Ammon's horn (tissue), 1 donor: ENCODE data around the gene KIAA0753.
"Not testable (repeated sequence)": the region's sequence is repeated elsewhere in the genome, so short reads cannot be mapped to it uniquely, and the experiment has no call there.

Experiments
- DNase-seq: peaks from one replicate; pipeline ENCODE4 v3.0.0-alpha.2; 2016; ENCODE audit warnings: low spot score

Gene KIAA0753

DNA sequence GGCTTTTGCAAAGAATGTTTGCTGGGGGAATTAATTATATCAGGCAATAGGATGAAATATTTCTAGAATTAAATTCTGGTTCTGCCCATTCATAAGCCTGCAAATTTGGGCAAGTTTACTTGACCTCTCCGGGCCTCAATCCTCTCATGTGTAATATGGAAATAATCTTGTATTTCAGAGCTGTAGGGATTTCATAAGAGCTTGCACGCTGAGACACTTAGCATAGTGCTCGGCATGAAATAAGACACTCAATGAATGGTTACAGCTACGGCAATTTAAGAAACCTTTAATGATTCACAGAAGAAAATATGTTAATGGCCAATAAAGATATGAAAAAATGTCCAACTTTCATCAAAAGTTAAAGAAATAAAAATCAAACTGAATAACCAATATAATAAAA, 43.6 kb downstream of the KIAA0753 start:
- no peak for DNase-seq

DNA sequence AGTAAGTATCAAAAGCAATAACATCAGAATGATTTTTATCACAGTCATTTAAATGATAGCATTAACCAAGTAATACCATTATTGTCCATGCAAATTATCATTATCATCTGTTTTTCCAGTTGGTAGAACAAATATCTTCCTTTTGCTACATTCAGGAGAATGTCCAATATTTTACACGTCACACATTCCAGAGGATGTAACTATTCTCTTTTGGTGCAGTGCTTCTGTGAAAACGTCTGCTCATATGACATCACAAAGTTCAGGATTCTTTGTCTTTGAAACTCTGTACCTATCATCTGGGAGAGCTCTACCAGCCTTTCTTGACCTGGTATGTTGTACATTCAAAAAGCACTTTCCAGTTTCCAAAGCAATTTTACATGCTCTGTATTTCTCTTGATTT, 44.0 kb downstream of the KIAA0753 start:
- no peak for DNase-seq

DNA sequence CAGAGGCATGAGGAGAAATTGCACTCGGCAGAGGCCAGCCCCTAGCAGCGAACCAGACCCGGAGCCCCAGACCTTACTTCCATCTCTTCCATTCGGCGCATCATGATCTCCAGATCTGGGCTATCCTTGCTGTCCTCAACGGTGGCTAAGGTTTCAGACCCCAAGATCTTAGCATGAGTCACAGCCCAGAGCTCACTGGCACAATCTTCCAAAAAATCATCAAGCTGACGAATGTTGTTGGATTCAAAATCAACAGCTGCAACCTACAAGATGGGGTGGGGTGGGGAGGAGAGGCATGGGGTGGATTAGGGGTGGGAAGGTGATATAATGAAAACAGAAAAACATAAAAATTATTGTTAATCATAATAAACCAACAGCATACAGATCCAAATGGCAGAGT, 44.4 kb downstream of the KIAA0753 start:
- no peak for DNase-seq

DNA sequence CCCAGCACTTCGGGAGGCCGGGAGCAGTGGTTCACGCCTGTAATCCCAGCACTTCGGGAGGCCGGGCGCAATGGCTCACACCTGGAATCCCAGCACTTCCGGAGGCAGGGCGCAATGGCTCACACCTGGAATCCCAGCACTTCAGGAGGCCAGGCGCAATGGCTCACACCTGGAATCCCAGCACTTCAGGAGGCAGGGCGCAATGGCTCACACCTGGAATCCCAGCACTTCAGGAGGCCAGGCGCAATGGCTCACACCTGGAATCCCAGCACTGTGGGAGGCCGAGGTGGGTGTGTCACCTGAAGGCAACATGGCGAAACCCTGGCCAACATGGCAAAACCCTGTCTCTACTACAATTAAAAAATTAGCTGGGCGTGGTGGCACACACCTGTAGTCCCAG, 47.1 kb downstream of the KIAA0753 start:
- not testable (repeated sequence) for DNase-seq

DNA sequence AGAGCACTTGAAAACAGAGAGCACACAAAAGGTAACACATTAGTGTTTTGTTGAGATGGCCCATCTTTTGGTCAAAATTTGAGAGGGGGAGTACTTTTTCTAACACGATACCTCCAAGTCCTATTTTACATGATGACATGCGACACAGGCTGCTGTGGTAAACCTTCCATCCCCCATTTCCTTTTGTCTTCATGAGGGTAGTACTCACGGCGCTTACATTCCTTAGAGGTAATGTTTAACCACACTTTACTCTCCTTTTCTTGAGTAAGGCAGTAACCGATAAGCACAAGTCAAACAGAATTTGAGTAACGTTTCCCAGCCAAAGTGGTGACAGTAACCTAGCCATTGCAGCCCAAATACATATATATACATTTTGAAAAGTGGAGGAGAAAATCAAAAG, 48.3 kb downstream of the KIAA0753 start:
- no peak for DNase-seq

DNA sequence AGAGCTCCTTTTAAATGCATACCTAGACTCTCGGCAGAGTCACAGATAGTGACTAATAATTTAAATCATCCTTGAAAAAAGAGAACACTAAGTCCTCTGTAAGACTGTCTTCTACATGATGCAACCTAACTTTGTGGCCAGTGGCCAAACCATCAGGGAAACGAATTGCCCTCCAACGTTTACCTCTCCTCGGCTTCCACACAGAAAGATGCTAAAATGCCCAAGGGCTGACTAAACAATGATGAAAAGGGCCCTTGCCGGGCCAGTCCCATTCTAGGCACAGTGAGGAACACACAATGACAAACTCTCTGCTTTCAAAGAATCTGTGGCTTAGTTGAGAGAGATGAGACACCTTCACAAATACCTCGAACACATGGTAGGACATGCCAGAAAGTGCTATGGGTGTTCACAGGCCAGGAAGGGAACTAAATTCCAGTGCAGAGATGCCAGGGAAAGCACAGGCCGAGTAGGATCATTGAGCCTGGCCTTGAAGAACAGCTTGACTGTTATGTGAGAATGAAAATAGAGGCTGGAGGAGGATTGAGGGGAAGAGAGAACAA, 48.8 kb downstream of the KIAA0753 start:
- DNase-seq: no peak

DNA sequence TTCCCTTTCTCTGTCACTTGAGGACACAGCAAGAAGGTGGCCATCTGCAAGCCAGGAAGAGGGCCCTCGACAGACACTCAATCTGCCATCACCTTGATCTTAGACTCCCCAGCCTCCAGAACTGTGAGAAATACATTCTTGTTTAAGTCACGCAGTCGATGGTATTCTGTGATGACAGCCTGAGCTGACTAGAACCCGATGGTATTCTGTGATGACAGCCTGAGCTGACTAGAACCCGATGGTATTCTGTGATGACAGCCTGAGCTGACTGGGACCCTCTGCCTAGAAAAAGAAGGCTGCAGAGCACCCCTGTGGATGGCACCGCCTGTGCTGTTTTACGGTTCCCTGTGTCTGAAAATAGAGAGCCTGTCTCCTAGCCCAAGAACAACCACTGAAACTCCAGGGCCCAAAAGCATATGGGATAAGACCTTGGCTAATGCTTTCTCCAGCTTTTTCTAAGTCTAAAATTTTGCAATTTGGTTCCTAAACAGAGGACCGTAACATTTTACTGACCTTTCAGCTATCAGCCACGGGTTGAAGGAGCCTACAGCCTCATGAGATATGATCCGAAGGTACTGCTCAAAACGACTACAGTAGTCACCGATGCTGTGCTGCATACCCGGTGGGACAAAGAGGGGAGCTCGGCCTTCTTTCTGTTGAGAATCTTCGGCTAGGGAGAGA, 51.1 kb downstream of the KIAA0753 start:
- DNase-seq: no peak

DNA sequence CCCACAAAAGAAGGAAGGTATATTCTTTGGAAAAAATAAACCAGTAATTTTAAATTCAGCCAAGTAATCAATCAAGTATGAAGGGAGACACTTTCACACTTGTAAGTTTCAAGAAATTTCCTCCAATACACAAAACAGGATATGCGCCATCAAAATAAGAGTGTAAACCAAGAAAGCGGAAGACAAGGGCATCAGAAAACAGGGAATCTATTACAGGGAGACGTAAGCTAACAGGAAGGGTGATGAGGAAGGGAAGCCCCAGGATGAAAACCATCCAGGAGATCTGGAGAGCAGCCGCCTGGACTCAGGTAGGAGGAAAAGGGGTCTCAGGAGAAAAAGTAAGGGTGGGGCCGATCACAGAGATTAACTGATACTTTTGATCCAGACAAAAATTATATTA, 52.3 kb downstream of the KIAA0753 start:
- no peak for DNase-seq

DNA sequence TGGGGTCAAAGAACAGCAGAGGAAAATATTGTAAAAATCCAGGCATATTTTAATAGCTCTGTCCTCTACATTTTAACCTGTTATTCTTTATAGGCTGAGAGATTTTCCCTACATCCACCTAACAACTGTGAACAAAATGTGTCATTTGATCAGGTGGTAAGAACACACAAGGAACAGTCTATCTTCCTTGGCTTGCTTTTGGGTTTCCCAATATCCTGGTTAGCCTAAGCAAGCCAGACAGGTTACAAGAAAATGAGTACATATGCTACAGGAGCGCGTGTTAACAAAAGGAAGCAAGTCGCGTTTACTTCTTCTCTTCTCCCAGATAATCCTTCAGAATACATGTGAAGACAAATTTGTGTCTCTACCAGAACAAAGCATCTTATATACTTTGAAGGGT, 53.2 kb downstream of the KIAA0753 start:
- DNase-seq: no peak

DNA sequence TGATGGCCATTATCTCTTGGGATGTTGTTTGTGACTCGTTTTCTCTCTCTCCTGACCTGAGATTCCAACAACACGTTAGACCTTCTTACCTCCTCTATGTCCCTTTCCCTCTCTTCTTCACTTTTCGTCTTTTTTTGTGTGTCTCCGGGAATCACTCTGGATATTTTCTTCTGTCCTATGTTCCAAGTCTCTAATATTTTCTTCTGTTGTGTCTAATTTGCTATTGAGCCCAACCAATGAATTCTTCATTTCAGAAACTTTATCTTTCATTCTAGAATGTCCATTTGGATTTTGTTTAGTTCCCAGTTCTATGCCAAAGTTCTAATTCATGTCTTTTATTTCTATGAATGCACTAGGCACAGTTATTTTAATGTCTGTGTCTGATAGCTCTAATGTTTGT, 57.1 kb downstream of the KIAA0753 start:
- DNase-seq: no peak

DNA sequence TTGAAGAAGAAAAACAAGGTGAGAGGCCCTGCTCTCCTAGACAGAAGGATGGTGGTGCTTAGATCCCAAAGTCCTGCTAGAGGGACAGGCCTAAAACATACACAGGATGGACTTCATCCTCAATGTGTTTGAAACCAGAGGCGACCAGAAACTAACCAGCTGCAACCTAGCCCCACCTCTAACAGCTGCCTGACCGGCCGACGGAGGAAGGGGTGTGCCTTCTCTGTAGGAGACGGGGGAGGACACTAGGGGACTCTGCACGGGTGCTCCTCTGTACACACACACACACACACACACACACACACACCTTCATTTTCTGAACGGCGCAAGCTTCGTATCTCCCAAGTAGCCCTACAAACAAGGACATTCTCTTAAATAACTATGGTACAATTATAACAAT, 59.9 kb downstream of the KIAA0753 start:
- DNase-seq: no peak

DNA sequence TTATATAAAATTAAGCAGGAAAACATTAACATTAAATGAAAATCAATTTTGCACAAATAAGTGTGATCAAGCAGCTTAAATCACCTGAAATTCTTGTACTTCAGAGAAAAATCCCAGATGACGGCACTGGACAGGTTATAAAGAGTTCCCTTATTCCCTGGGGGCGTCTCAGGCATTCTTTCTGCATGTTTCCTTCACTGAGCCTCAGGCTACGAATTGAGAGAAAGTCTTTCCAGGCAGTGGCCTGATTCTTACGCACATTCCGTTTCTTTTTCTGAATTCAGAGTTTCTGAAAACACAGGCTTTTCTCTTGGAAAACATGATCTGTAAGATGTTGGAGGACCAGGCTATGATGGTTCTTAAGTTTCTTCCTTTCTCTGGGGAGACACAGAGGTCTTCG, 62.0 kb downstream of the KIAA0753 start:
- no peak for DNase-seq

DNA sequence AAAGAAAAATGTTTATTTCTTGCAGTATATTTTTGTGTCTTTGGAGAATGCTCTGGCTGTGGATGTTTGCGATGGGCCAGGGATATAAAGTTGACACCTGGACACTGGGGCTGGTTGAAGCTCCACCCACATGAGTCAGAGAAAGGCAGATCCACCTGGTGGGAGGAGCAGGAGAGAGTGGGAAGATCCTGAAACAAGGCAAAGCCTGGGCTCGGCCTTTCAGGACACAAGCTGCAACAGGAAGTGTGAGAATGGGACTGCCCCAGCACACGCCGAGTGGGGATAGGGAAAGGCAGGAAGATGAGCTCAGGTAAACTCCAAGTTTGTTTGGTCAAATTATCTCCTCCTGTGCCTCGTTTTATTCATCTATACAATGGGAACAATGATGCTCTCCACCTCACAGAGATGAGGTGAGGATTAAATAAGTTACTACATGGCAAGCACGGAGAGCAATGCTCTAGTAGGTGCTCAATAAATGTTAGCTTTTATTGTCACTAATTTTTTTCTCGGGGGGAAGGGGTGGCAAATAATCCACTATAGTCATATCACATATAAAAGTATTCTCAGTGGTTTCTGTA, 62.7 kb downstream of the KIAA0753 start:
- no peak for DNase-seq

DNA sequence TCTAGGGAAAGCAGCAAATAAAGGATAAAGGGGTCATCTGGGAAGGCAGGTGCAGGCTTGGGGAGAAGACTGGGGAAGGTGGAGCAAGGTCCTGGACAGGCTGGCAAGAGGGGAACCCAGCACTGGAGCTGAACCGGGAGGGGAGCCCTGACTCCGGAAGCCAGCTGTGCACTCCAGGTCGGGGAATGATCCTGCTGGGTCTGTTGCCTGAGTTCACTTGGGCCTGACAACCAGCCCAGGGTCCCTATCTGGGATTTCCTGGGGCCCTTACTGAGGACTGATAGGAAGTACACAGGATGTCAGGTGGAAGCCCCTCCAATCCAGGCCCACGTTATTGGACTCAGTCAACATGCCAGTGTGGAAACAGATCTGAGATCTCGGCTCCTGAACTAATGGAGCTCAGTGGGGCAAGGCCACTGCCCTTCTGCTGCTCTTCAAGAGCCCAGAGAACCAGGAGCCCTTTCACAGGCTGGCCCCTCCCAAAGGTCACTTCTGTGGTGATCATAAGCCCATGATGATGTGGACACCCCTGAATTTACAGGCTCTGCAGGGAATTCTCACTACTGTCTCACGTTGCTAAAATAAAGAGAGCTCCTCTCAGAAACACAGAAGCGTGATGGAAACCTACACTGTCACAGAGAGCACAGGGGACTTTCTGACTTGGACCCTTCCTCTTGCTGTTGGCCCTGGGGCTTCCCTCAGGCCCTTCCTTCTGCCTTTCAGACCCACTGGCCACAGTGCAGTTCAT, 64.3 kb downstream of the KIAA0753 start:
- DNase-seq: no peak

DNA sequence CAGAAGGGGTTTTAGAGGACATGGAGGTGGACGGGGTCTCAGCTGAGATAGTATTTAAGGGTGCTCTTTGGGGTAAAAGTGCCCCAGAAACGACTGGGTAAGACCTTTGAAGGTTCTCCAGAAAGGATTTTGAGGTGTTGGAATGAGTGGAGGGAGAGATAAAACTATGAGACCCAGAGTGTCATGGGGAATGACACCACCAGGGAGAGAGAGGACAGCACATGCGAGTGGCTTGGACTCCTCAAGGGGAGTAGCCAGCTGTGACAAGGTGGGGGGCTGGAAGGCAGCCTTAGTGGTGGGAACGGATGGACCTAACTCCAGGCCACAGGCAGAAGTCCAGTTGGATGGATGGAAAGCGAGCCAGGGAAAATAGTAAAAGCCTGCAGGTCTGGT, 64.9 kb downstream of the KIAA0753 start:
- DNase-seq: no peak

DNA sequence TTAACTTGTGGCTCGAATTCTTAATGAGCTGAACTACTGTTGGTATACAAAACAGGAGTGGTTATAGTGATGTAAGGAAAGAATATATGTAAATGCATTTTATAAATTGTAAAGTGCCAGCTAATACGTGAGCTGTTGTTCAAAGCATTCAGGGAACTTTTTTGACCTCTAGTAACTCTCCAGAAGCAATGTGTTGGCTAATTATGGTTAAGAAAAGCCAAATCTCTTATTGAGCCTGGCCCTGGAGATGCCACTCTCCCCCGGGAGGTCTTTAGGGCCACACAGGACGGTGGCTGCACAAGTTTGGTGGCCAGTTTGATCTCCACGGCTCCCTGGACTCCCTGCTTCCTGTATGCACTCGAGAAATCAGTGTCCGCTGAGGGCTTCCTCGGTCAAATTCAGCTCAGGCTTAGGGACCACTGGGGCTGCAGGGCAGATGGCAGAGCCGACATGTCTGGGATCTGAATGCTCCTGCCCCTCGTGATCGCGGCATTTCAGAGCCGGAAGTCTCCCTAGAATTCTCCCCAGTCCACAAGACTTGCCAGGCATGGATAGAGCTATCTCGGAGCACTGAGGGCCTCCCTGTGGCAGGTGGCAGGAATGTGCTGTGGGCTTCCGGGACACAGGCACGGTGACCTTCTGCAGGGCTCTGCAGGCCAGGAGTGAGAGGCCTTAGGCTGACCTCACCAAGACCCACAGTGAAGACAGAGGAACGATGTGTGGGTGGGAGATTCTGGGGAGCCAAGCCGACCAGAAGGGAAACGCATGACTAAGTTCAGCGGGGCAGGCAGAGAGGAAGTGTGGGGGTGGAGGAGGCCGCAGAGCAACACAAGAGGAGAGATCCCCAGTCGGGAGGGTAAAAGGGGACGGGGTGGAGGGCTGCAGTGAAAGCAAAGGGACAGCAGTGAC, 65.6 kb downstream of the KIAA0753 start:
- peak; percentile 72 for DNase-seq

DNA sequence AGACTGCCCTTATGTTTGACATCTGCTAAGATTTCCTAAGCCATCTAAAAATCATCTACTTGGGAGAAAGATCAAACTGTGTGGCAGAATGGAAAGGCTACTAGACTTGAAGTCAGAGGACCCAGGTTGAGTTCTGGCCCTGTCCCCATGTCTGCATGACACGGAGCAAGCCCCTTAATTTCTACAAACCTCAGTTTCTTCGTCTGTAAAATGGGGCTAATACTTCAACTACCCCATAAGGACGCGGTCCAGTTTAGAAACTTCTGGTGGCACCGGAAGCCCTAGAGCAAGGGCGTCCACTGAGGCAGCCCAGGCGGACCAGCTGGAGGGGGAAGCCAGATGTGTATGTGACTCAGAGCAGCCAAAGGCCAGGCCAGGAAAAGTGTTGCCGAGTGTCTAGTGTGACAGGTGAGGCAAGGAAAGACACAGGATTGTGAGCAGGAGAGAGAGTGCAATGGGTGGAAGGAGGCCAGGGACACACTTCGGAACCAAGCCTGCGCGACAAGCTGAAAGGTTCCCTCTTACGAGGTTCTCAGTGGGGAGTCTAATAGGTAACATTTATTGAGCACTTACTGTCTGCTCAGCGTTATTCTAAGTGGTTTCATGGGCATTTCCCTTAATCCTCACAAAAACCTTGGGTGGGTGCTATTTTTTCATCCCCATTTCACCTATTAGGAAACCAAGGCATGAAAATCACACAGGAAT, 66.4 kb downstream of the KIAA0753 start:
- no peak for DNase-seq

DNA sequence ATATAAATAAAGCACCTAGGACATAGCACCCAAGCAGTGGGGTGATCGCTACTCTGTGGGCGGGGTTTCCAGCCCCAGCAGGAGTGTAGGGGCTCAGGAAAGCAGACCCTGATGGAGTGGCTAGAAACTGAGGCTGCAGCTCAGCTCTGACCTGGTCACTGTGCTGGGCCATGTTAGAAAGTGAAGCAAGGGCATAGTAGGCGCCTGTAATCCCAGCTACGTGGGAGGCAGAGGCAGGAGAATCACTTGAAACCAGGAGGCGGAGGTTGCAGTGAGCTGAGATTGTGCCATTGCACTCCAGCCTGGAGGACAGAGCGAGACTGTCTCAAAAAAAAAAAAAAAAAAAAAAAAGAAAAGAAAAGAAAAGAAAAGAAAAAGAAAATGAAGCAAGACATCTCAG, 67.0 kb downstream of the KIAA0753 start:
- DNase-seq: not testable (repeated sequence)

DNA sequence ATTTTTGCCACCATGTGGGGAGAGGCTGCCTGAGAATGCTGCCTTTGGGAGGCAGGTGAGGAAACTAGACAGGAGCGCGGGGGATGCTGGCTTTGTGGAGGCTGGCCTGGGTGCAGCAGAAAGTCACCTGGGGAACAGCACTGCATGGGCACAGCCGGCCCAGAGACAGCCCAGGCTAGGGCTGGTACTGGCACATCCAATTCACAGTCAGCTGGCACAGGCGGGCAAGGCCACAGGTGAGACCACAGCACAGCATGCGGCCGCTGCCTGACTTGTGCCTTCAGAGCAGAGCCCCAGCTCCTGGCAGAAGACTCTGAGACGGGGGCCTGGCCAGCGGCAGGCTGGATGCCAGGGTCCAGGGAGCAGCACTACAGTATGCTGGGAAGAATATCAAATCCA, 67.5 kb downstream of the KIAA0753 start:
- DNase-seq: no peak

DNA sequence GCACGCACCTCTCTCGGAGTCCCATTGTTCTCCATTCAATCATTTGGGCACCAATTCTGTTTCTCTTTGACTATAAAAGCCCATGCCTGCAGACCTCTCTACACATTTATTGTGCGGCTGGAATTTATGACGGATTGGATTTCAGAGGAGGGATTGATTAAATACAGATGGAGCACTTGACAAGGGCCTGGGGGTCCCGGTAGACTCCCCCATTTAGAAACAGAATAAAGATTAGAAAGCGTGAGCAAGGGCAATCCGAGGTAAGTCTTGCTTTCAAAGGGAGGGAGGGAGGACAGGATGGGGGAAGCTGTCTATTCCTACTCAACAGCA, 69.1 kb downstream of the KIAA0753 start:
- DNase-seq: no peak

DNA sequence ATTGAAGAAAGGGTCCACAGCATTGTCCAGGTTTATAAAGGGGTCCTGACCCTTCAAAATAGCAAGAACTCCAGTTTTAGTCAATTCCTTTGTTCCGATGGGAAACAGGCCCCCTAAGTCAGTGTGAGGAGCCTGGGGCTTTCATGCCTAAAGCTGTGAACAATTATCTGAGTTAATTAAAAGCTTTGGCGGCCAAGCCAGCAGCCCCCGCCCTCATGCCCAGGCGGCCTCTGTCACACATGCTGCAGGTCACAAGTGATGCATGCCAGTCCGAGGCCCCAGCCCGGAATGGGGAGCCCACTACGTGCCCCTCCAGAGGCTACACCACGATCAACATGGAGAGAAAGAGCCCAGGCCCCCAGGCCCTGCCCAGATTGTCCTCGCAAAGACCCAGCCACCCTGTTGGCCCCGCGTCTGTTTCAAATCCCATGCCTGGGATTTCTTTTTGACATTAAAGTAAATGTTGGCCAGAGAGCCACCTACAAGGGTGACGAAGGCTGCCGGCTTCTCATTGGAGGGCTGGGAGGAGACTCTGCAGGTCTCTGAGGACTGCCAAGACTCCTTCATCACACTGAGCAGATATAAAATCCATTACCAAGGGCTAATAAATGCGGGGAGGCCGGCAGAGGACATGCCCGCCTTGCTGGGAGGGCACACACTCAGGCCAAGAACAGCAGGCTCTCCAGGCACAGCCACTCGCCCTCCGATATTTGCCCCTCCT, 69.6 kb downstream of the KIAA0753 start:
- no peak for DNase-seq
